ENCODE results near the gene MGAT5. TPM values are rescaled to one million over a fixed set of nuclear protein-coding genes. Genes with fewer than 3 reads are reported as not detected.

MGAT5 gene
- total RNA-seq, 2 experiments from 2014 or later, result 60.8 to 68.0 TPM

- TF ChIP-seq CTCF (conservative IDR thresholded peaks at IDR 0.05; ENCODE audit: low read length) (no peak), EZH2phosphoT487 (IDR thresholded peaks at IDR 0.05; ENCODE audit: borderline replicate concordance, low read depth, low read length) (no peak)
- BruUV-seq (replicated peaks), result no TSS peak
- Histone ChIP-seq H3K4me1 (ENCODE audit: insufficient read depth, low read length, poor library complexity, severe bottlenecking) (peaks cover 100% of the 10 kb centered on the region), H3K4me2 (ENCODE audit: low read length) (peak overlapping the region; percentile 80), H4K20me1 (ENCODE audit: insufficient read depth, low read length) (0 out of 2 replicates have a peak, but pooled peaks cover 4% of the 10 kb centered on the region), H3K27ac (ENCODE audit: low read depth, low read length, poor library complexity, severe bottlenecking) (peak overlapping the region; percentile 84), H3K36me3 (ENCODE audit: insufficient read depth, low read length) (peaks cover 11% of the 10 kb centered on the region), H3K4me3 (ENCODE audit: low read depth, low read length, poor library complexity, severe bottlenecking) (peak overlapping the region; percentile 35), H2AFZ (ENCODE audit: low read length) (no peak overlapping the region), H3K79me2 (ENCODE audit: insufficient read depth, low read depth, low read length) (peaks cover 85% of the 10 kb centered on the region; the same call in 1 of the 2 replicates), H3K9me3 (ENCODE audit: low read length) (no peaks in the 10 kb centered on the region), H3K9me2 (ENCODE audit: insufficient read depth, low read length) (no peaks in the 10 kb centered on the region)
- POLR2A ChIA-PET, result interaction anchor here (0.7 to 1.8 kb wide), 15 partner anchors 10 to 192 kb away, joined by 3 to 23 read pairs (median 3); no protein-coding TSS in a partner anchor
- CTCF ChIA-PET (ENCODE audit: unreplicated experiment), result interaction anchor here (0.8 to 1.6 kb wide), 4 partner anchors 10 to 161 kb away, joined by 3 to 5 read pairs (median 4); no protein-coding TSS in a partner anchor
- peak; percentile 51 for DNase-seq (ENCODE audit: low spot score)
- intact Hi-C loops (cut with micrococcal nuclease; ENCODE audit: unreplicated experiment), result loop anchor here (5.0 kb wide), 1 partner anchor 116 kb away; no protein-coding TSS in a partner anchor
Observed at GRCh38 chr2:134250840-134251461, 2.9 kb upstream of the MGAT5 start.

GRCh38 chr2:134252092-134252750 lies 1.7 kb upstream of the MGAT5 start:
- Histone ChIP-seq H3K4me1 (ENCODE audit: insufficient read depth, low read length, poor library complexity, severe bottlenecking) (peaks cover 100% of the 10 kb centered on the region), H3K36me3 (ENCODE audit: insufficient read depth, low read length) (peaks cover 11% of the 10 kb centered on the region), H3K27ac (ENCODE audit: low read depth, low read length, poor library complexity, severe bottlenecking) (peak overlapping the region; percentile 84), H2AFZ (ENCODE audit: low read length) (no peak overlapping the region; the same call in 1 of the 2 replicates), H3K79me2 (ENCODE audit: insufficient read depth, low read depth, low read length) (peaks cover 85% of the 10 kb centered on the region; the same call in 1 of the 2 replicates), H3K9me3 (ENCODE audit: low read length) (no peaks in the 10 kb centered on the region), H3K9me2 (ENCODE audit: insufficient read depth, low read length) (no peaks in the 10 kb centered on the region), H3K4me2 (ENCODE audit: low read length) (peak overlapping the region; percentile 80), H3K4me3 (ENCODE audit: low read depth, low read length, poor library complexity, severe bottlenecking) (peak overlapping the region; percentile 63), H4K20me1 (ENCODE audit: insufficient read depth, low read length) (0 out of 2 replicates have a peak, but pooled peaks cover 4% of the 10 kb centered on the region)
- TF ChIP-seq EZH2phosphoT487 (IDR thresholded peaks at IDR 0.05; ENCODE audit: borderline replicate concordance, low read depth, low read length), result no peak
- no peak for TF ChIP-seq CTCF (conservative IDR thresholded peaks at IDR 0.05; ENCODE audit: low read length)
- ChIA-PET POLR2A (interaction anchor here (0.9 to 2.7 kb wide), 6 partner anchors 10 to 159 kb away, joined by 3 to 15 read pairs (median 4); no protein-coding TSS in a partner anchor), CTCF (ENCODE audit: unreplicated experiment) (no interaction called here)
- peak; percentile 80 for DNase-seq (ENCODE audit: low spot score)
- no TSS peak for BruUV-seq (replicated peaks)
- intact Hi-C loops (cut with micrococcal nuclease; ENCODE audit: unreplicated experiment), result loop anchor here (2.0 to 5.0 kb wide), 2 partner anchors 115 to 159 kb away; no protein-coding TSS in a partner anchor
